MCF 10A (cell line): ENCODE results near the gene ACER2. TPM values are rescaled to one million over a fixed set of nuclear protein-coding genes. Genes with fewer than 3 reads are reported as not detected.

Experiments used
- BruUV-seq: library from RNA; stranded (reverse); fragments of 400-500 nt; replicated peaks from 2 replicates; lab custom pipeline; 2021; lab: Mats Ljungman, UMichigan
- CTCF ChIA-PET: fragments of 300-600 bp; sonication (Branson Sonifier 250); formaldehyde crosslinking; extraction: SDS; loops from one replicate; lab custom pipeline; 2021; ENCODE audit warnings: antibody characterized with exemption, inconsistent platforms; lab: Yijun Ruan, JAX
- POLR2A ChIA-PET: fragments of 300-600, 350-650 bp; sonication (Branson Sonifier 250); formaldehyde crosslinking; extraction: SDS; loops from one replicate; lab custom pipeline; 2020; ENCODE audit warnings: antibody characterized with exemption, inconsistent platforms; lab: Yijun Ruan, JAX
- DNase-seq: peaks from one replicate; pipeline ENCODE4 v3.0.0-alpha.2; 2018; ENCODE audit not compliant: unreplicated experiment
- H3K27ac Mint-ChIP-seq: one replicate; pipeline ENCODE4 v1.8.0; 2022; ENCODE audit warnings: mild to moderate bottlenecking, low read depth, mixed read lengths; ENCODE audit not compliant: unreplicated experiment
- H3K27me3 Mint-ChIP-seq: one replicate; pipeline ENCODE4 v1.8.0; 2022; ENCODE audit warnings: mixed read lengths; ENCODE audit not compliant: insufficient read depth, unreplicated experiment
- H3K36me3 Mint-ChIP-seq: one replicate; pipeline ENCODE4 v1.8.0; 2022; ENCODE audit warnings: mild to moderate bottlenecking, moderate library complexity, mixed read lengths; ENCODE audit not compliant: insufficient read depth, unreplicated experiment
- H3K4me1 Mint-ChIP-seq: one replicate; pipeline ENCODE4 v1.8.0; 2022; ENCODE audit warnings: mixed read lengths; ENCODE audit not compliant: insufficient read depth, unreplicated experiment
- H3K4me3 Mint-ChIP-seq: one replicate; pipeline ENCODE4 v1.8.0; 2022; ENCODE audit warnings: mild to moderate bottlenecking, moderate library complexity, mixed read lengths; ENCODE audit not compliant: unreplicated experiment
- H3K9me3 Mint-ChIP-seq: one replicate; pipeline ENCODE4 v1.8.0; 2022; ENCODE audit warnings: mixed read lengths; ENCODE audit not compliant: unreplicated experiment
- CTCF ChIP-seq: fragments of 200-600 bp; IDR thresholded peaks from one replicate; pipeline ENCODE4 v1.8.0; 2022; ENCODE audit warnings: antibody characterized with exemption, mild to moderate bottlenecking; ENCODE audit not compliant: unreplicated experiment
- intact Hi-C: fragments of 100-400 bp; cut with micrococcal nuclease; formaldehyde crosslinking; loops from 2 replicates; pipeline ENCODE4 v1.14.1; 2022
- total RNA-seq: library from RNA; stranded (reverse); gene quantifications from 2 replicates; pipeline ENCODE4 v1.2.3, GENCODE V29; 2022

Gene ACER2
- total RNA-seq, 1 experiment from 2014 or later, result 3.2 TPM

GRCh38 chr9:19495186-19496028, 86.6 kb downstream of the ACER2 start:
- no peak for TF ChIP-seq CTCF
- intact Hi-C loops, result loop anchor here (10.0 kb wide), 2 partner anchors 269 to 1129 kb away; partner anchors contain the start of gene MLLT3
- no peak for DNase-seq
- BruUV-seq, result no TSS peak
- ChIA-PET CTCF (interaction anchor here (0.6 to 1.2 kb wide), 4 partner anchors 8 to 427 kb away, joined by 3 to 5 read pairs (median 4); no protein-coding TSS in a partner anchor), POLR2A (no interaction called here)
- H3K4me1 Mint-ChIP-seq, result peaks cover 17% of the 10 kb centered on the region
- H3K27me3 Mint-ChIP-seq, result peaks cover 11% of the 10 kb centered on the region
- no peaks in the 10 kb centered on the region for H3K36me3 Mint-ChIP-seq
- no peak overlapping the region for H3K4me3 Mint-ChIP-seq
- H3K27ac Mint-ChIP-seq, result no peak overlapping the region
- H3K9me3 Mint-ChIP-seq, result no peaks in the 10 kb centered on the region

- ChIA-PET CTCF (interaction anchor here (1.2 kb wide), 1 partner anchor 9 kb away, joined by 5 read pairs; no protein-coding TSS in a partner anchor), POLR2A (no interaction called here)
- H3K36me3 Mint-ChIP-seq, result no peaks in the 10 kb centered on the region
- H3K4me1 Mint-ChIP-seq, result peaks cover 17% of the 10 kb centered on the region
- BruUV-seq, result no TSS peak
- intact Hi-C loops, result loop anchor here (10.0 kb wide), 2 partner anchors 268 to 1128 kb away; partner anchors contain the start of gene MLLT3
- peaks cover 20% of the 10 kb centered on the region for H3K27me3 Mint-ChIP-seq
- no peaks in the 10 kb centered on the region for H3K9me3 Mint-ChIP-seq
- H3K4me3 Mint-ChIP-seq, result no peak overlapping the region
- no peak for TF ChIP-seq CTCF
- no peak overlapping the region for H3K27ac Mint-ChIP-seq
- DNase-seq, result no peak
Observed at GRCh38 chr9:19496321-19497050, 87.7 kb downstream of the ACER2 start.

GRCh38 chr9:19497276-19497675, 88.5 kb downstream of the ACER2 start:
- intact Hi-C loops, result loop anchor here (10.0 kb wide), 2 partner anchors 268 to 1128 kb away; partner anchors contain the start of gene MLLT3
- no peaks in the 10 kb centered on the region for H3K36me3 Mint-ChIP-seq
- BruUV-seq, result no TSS peak
- H3K4me3 Mint-ChIP-seq, result no peak overlapping the region
- H3K4me1 Mint-ChIP-seq, result peaks cover 17% of the 10 kb centered on the region
- no peaks in the 10 kb centered on the region for H3K9me3 Mint-ChIP-seq
- CTCF ChIA-PET, result interaction anchor here (1.6 kb wide), 1 partner anchor 32 kb away, joined by 6 read pairs; no protein-coding TSS in a partner anchor
- peaks cover 28% of the 10 kb centered on the region for H3K27me3 Mint-ChIP-seq
- POLR2A ChIA-PET, result no interaction called here
- no peak for TF ChIP-seq CTCF
- no peak for DNase-seq
- no peak overlapping the region for H3K27ac Mint-ChIP-seq

GRCh38 chr9:19498015-19498414, 89.2 kb downstream of the ACER2 start:
- BruUV-seq, result no TSS peak
- H3K4me3 Mint-ChIP-seq, result no peak overlapping the region
- peaks cover 17% of the 10 kb centered on the region for H3K4me1 Mint-ChIP-seq
- intact Hi-C loops, result loop anchor here (10.0 kb wide), 2 partner anchors 267 to 1127 kb away; partner anchors contain the start of gene MLLT3
- H3K36me3 Mint-ChIP-seq, result no peaks in the 10 kb centered on the region
- H3K27ac Mint-ChIP-seq, result no peak overlapping the region
- TF ChIP-seq CTCF, result no peak
- no peaks in the 10 kb centered on the region for H3K9me3 Mint-ChIP-seq
- no peak for DNase-seq
- ChIA-PET POLR2A (no interaction called here), CTCF (interaction anchor here (1.6 kb wide), 1 partner anchor 33 kb away, joined by 6 read pairs; no protein-coding TSS in a partner anchor)
- H3K27me3 Mint-ChIP-seq, result peaks cover 35% of the 10 kb centered on the region
